HEK293 (cell line): Measurements from ENCODE around the gene COA5.

Experiments used
- ZBTB20 ChIP-seq: fragments of 450-650 bp; formaldehyde crosslinking; IDR thresholded peaks from 2 replicates; pipeline ENCODE4 v1.5.1; 2016; ENCODE audit warnings: missing biosample characterization, missing genetic modification characterization
- ZNF140 ChIP-seq: fragments of 450-650 bp; formaldehyde crosslinking; IDR thresholded peaks from 2 replicates; pipeline ENCODE4 v1.5.1; 2016; ENCODE audit warnings: missing biosample characterization, missing genetic modification characterization
- ZNF302 ChIP-seq: fragments of 450-650 bp; formaldehyde crosslinking; IDR thresholded peaks from 2 replicates; pipeline ENCODE4 v1.5.1; 2016; ENCODE audit warnings: missing biosample characterization, missing genetic modification characterization, low read depth
- ZNF394 ChIP-seq: fragments of 450-650 bp; formaldehyde crosslinking; IDR thresholded peaks from 2 replicates; pipeline ENCODE4 v1.5.1; 2016; ENCODE audit warnings: missing biosample characterization, missing genetic modification characterization, mild to moderate bottlenecking, moderate library complexity, borderline replicate concordance
- ZNF704 ChIP-seq: fragments of 450-650 bp; formaldehyde crosslinking; IDR thresholded peaks from 2 replicates; pipeline ENCODE4 v1.5.1; 2016; ENCODE audit warnings: missing biosample characterization, missing genetic modification characterization
- ZNF768 ChIP-seq: fragments of 450-650 bp; formaldehyde crosslinking; IDR thresholded peaks from 2 replicates; pipeline ENCODE4 v1.5.1; 2018; ENCODE audit warnings: missing biosample characterization, mild to moderate bottlenecking, missing genetic modification characterization
- ZNF830 ChIP-seq: fragments of 450-650 bp; IDR thresholded peaks from 2 replicates; pipeline ENCODE4 v1.5.0; 2018; ENCODE audit warnings: missing biosample characterization, missing genetic modification characterization, low read depth, mild to moderate bottlenecking, moderate library complexity
- ZNF837 ChIP-seq: fragments of 450-650 bp; formaldehyde crosslinking; IDR thresholded peaks from 2 replicates; pipeline ENCODE4 v1.5.1; 2016; ENCODE audit warnings: missing biosample characterization, missing genetic modification characterization
- TF ChIP-seq, protein P1 (sequence below): fragments of 450-650 bp; formaldehyde crosslinking; IDR thresholded peaks from 2 replicates; pipeline ENCODE4 v1.5.1; 2016; ENCODE audit warnings: missing biosample characterization, missing genetic modification characterization
- TF ChIP-seq, protein P2 (sequence below): fragments of 450-650 bp; formaldehyde crosslinking; IDR thresholded peaks from 2 replicates; pipeline ENCODE4 v1.5.1; 2016; ENCODE audit warnings: missing biosample characterization, missing genetic modification characterization, low read depth
- TF ChIP-seq, protein P3 (sequence below): fragments of 450-650 bp; formaldehyde crosslinking; IDR thresholded peaks from 2 replicates; pipeline ENCODE4 v1.5.1; 2016; ENCODE audit warnings: missing biosample characterization, missing genetic modification characterization

GRCh38 chr2:98558852-98559530, 49.3 kb downstream of the COA5 start:
- no peak for TF ChIP-seq ZNF830 (tag by site-specific recombination)
- no peak for TF ChIP-seq ZNF394 (tag by site-specific recombination)
- no peak for TF ChIP-seq ZNF140 (tag by site-specific recombination)
- no peak for TF ChIP-seq ZNF768 (tag by site-specific recombination)
- no peak for TF ChIP-seq ZNF704 (tag by site-specific recombination)
- TF ChIP-seq, protein P1, sequence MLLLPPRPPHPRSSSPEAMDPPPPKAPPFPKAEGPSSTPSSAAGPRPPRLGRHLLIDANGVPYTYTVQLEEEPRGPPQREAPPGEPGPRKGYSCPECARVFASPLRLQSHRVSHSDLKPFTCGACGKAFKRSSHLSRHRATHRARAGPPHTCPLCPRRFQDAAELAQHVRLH (tag by site-specific recombination): no peak
- no peak for TF ChIP-seq ZBTB20 (tag by site-specific recombination)
- TF ChIP-seq ZNF837 (tag by site-specific recombination): no peak
- TF ChIP-seq, protein P2, sequence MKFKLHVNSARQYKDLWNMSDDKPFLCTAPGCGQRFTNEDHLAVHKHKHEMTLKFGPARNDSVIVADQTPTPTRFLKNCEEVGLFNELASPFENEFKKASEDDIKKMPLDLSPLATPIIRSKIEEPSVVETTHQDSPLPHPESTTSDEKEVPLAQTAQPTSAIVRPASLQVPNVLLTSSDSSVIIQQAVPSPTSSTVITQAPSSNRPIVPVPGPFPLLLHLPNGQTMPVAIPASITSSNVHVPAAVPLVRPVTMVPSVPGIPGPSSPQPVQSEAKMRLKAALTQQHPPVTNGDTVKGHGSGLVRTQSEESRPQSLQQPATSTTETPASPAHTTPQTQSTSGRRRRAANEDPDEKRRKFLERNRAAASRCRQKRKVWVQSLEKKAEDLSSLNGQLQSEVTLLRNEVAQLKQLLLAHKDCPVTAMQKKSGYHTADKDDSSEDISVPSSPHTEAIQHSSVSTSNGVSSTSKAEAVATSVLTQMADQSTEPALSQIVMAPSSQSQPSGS (tag by site-specific recombination): no peak
- TF ChIP-seq, protein P3, sequence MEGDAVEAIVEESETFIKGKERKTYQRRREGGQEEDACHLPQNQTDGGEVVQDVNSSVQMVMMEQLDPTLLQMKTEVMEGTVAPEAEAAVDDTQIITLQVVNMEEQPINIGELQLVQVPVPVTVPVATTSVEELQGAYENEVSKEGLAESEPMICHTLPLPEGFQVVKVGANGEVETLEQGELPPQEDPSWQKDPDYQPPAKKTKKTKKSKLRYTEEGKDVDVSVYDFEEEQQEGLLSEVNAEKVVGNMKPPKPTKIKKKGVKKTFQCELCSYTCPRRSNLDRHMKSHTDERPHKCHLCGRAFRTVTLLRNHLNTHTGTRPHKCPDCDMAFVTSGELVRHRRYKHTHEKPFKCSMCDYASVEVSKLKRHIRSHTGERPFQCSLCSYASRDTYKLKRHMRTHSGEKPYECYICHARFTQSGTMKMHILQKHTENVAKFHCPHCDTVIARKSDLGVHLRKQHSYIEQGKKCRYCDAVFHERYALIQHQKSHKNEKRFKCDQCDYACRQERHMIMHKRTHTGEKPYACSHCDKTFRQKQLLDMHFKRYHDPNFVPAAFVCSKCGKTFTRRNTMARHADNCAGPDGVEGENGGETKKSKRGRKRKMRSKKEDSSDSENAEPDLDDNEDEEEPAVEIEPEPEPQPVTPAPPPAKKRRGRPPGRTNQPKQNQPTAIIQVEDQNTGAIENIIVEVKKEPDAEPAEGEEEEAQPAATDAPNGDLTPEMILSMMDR (tag by site-specific recombination): no peak
- TF ChIP-seq ZNF302 (tag by site-specific recombination): no peak
